Measurements from ENCODE around the gene CSNK2A1. TPM values are rescaled to one million over a fixed set of nuclear protein-coding genes. Genes with fewer than 3 reads are reported as not detected.
"Not testable (repeated sequence)": the region's sequence is repeated elsewhere in the genome, so short reads cannot be mapped to it uniquely, and the experiment has no call there.

CSNK2A1 gene
- 100 to 1,000 TPM; 115 to 162 (median 154) TPM for polyA plus RNA-seq (ENCODE audit: insufficient read length in 4 of 4)

DNA sequence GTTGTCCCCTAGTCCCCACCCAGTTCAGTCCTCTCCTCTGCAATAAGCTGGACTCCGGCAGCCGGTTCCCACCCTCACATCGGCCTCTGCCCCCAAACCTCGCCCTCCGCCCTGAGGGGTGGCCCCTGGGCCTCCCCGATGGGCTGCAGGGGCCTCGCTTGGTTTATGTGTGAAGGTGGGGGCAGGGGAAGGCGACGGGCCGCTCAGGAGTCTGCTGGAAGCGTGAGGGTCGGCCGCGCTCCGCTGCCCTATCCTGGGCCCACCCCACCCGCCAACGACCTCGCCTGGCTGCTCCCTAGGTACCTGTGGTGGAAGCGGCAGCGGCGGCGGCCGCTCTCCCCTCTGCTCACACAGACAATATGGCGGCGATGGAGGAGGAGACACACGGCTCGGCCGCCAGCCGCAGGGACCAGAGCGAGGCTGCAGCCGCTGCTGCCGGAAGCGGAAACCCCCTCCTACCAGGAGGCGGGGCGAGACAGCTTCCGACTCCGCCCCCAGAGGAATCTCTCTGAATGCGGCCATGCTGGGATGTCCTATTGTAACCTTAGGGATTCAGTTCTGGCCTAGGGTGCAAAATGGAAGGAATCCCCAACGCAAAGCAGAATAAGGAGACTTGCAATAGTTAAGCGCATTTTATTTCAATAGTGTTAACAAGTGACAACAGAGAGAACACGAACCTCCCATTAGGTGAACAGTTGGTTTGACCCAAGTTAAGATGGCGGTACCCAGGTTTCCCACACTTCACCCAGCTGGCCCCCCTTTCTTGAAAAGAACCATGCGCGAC is at the start of gene CSNK2A1:
Gene CSNK2A1 (minus strand): TSS at position 422 of the 784 bp plus-strand sequence. CDS start 35,239 bp downstream, outside the sequence.
- DNase-seq (ENCODE audit: low read depth in 4 of 4, low spot score in 3 of 4), result peak; percentile 93 to 98 (median 94)

GRCh38 chr20:592506-592905 is 48.9 kb upstream of the CSNK2A1 start:
- DNase-seq (ENCODE audit: low read depth in 4 of 4, low spot score in 3 of 4), result no peak

DNA sequence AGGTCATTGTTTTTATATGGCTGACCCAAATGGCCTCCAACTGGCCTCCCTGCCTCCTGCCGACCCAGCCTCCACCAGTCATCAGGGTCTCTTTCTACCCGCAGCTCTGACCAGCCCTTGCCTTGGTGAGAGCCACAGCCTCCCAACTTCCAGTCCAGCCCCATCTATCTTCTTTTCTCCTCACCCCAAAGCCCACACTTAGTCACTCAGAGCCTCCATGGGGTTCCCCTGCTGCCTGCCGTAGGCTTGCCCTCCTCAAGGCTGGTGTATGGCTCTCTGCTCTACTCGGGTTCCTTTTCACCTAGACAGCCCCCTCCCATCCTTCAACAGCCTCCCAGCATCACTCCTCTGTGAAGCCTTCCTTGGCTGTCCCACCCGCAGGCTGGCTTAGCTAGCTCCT is 48.4 kb upstream of the CSNK2A1 start:
- no peak for DNase-seq (ENCODE audit: low read depth in 4 of 4, low spot score in 3 of 4)

DNA sequence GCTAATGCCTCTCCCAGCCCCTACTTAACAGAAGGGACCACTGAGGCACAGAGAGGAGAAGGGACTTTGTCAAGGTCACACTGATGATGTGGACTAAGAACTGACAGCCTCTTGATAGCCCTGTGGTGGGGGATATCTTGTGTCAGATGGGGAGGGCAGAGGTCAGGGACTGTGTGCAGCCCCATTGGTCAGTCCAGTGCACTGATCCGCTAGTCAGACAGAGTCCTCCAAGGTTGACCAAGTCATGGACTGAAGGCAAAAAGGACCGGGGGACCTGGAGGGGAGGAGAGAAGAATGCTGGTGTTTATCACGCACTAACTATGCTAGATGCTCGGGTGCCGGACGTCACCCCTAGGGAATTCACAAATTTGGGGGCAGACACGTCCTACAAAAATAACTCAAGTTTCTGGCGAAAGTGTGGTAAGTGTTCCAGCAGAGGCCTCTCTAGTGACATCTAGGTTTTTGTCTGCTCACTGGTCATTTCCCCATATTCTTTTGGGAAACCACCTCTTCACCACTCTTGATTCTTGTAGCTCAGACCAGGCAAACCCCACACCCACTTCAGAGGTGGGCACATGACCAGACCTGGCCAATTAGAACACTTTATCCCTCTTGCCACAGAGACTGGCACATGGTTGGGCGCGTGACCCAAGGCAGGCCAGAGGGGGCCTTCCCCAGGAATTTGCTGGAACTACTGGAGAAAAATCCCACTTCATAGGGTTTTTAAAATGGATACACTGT is 45.5 kb upstream of the CSNK2A1 start:
- no peak for DNase-seq (ENCODE audit: low read depth in 4 of 4, low spot score in 3 of 4)

GRCh38 chr20:588476-588875 is 44.9 kb upstream of the CSNK2A1 start:
- DNase-seq (ENCODE audit: low read depth in 4 of 4, low spot score in 3 of 4), result no peak

- DNase-seq (ENCODE audit: low read depth in 4 of 4, low spot score in 3 of 4), result no peak
These were observed 41.3 kb upstream of the CSNK2A1 start for GRCh38 chr20:584971-585301.

GRCh38 chr20:584161-584970 is 40.8 kb upstream of the CSNK2A1 start:
- DNase-seq (ENCODE audit: low read depth in 4 of 4, low spot score in 3 of 4), result no peak

DNA sequence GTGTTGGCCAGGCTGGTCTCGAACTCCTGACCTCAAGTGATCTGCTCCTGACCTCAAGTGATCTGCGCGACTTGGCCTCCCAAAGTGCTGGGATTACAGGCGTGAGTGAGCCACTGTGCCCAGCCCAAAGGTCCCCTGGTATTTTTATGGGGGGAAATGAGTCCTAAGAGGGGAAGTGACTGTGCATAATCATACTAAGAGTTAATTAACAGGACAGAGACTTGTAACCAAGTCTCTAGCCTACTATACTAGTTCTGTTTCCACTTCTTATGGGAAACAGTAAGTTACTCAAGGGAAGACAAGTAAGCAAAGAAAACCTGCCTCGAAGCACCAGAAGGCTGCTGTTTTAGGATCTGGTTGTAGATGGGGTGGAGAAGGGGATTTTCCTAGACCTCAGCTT is 38.6 kb upstream of the CSNK2A1 start:
- DNase-seq (ENCODE audit: low read depth in 4 of 4, low spot score in 3 of 4), result no peak

DNA sequence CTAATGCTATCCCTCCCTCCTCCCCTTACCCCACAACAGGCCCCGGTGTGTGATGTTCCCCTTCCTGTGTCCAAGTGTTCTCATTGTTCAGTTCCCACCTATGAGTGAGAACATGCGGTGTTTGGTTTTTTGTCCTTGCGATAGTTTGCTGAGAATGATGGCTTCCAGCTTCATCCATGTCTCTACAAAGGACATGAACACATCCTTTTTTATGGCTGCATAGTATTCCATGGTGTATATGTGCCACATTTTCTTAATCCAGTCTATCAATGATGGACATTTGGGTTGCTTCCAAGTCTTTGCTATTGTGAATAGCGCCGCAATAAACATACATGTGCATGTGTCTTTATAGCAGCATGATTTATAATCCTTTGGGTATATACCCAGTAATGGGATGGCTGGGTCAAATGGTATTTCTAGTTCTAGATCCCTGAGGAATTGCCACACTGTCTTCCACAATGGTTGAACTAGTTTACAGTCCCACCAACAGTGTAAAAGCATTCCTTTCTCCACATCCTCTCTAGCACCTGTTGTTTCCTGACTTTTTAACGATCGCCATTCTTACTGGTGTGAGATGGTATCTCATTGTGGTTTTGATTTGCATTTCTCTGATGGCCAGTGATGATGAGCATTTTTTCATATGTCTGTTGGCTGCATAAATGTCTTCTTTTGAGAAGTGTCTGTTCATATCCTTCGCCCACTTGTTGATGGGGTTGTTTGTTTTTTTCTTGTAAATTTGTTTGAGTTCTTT is 35.5 kb upstream of the CSNK2A1 start:
- DNase-seq (ENCODE audit: low read depth in 4 of 4, low spot score in 3 of 4), result not testable (repeated sequence)

- DNase-seq (ENCODE audit: low read depth in 4 of 4, low spot score in 3 of 4), result no peak
These were observed 33.7 kb upstream of the CSNK2A1 start for GRCh38 chr20:577167-577791.

DNA sequence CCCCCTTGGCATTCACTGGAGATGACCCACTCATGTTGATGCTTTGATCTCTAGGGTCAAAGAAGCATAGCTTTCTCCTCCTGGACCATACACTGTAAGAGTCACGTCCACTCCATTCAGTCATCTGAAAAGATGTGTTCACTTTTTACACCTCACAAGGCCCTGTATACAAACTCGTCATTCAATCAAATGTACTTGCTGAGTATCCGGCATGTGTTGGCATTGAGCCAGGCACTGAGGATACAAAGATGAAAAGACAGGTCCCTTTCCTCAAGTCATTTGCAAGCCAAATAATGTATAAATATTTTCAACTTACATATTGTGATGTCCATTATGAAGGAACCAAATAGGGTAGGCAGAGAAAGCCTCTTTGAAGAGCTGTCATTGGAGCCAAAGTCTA is 32.6 kb upstream of the CSNK2A1 start:
- DNase-seq (ENCODE audit: low read depth in 4 of 4, low spot score in 3 of 4), result no peak

DNA sequence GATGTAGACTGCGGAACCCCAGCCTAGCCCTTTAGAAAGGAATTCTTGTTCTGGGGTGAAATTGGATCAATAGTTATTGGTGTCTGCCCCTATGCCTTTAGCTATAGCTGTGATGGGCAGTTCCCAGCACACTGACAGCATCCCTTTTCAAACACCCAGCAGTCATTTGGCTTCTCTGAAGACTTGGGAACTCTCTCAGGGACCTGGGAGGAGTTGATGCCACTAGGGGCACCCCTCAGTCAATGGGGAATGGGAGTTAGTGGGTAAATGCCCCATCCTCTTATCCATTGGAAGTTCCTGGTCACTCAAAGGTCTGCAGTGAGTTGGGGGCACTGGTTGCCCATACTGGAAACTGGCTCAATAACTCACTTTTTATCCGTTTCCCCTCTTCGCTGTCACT is 31.6 kb upstream of the CSNK2A1 start:
- no peak for DNase-seq (ENCODE audit: low read depth in 4 of 4, low spot score in 3 of 4)

DNA sequence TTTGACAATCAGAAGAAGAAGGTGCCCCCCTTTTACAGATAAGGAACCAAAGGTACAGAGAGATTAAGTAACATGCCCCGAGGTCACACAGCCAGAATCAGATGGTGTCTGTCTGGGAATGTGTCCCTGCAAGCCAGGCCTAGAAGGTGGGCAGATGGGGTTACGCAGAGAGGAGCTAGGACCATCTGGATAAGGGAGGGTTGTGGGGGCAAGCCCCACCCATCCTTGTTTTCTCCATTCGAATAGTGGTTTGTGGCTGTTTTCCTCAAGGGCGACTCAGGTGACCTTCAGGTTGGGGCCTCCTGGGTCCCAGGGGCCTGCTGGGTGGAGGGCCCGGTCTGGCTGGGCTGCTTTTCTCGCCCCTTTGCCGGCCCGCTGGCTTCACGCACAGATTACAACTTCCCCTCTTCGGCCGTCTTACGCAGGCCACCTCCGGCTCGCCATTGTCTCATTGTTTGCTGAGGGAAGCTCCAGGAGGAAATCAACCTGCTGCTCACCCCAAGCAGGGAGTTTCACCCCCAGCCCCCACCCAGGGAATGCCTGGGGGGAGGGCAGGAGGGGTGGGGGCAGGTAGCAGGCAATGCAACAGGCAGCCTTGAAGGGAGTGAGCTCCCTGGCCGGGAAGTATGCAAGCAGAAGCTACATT is 30.8 kb upstream of the CSNK2A1 start:
- no peak for DNase-seq (ENCODE audit: low read depth in 4 of 4, low spot score in 3 of 4)

DNA sequence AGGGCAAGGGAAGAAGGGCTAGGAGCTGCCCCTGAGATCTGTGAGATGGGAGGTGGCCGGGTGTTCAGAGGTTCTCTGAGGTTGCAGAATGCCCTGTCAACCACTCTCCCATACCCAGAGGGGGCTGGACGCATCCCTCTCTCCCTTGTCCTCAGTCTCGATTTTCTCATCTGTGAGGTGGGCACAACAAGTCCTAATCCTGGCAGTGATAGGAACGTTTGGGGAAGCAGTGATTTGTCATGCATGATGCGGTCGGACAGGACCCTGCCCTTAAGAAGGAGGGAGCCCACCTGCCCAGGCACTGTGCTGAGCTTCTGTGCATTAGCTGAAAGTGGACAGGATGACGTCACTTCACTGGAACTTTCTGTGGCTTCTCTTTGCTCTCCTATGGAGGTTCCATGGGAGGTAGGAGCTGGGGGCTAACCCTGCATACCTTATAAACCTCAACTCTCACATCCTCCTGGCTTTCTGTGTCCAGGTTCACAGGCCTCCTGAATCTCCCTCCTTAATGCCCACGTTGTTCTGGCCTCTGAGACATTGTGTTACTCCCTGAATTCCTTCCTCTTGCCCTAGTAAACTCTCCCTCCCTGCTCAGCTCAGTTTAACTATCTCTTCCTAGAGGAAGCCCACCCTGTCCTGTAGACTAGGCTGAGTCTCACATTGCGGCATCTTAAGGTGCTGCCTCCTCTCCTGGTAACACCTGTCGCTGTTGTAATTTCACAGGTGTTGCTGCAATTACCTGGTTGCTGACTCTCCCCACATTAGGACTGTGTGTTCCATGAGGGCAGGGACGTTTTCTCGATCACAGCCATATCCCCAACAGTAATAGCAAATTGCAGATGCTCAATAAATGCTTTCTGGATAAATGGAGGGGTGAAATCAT is 30.1 kb upstream of the CSNK2A1 start:
- no peak for DNase-seq (ENCODE audit: low read depth in 4 of 4, low spot score in 3 of 4)

DNA sequence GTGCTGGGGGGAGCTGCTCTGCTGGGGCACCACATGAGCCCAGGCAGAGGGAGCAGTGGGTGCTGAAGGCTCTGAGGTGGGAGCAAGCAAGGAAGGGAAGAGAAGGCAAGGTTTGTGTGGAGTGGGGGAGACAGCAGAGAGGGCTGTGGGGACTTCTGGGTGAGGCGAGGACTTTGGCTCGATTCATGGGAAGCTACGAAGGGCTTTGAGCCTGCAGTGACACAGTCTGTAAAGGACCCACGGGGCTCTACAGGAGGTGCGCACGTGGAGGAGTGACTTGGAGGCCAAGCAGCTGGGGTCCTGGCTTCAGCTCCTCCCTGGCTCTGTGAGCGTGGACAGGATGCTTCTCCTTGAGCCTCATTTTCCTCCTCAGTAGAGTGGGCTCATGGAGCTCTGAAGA is 29.1 kb upstream of the CSNK2A1 start:
- no peak for DNase-seq (ENCODE audit: low read depth in 4 of 4, low spot score in 3 of 4)

GRCh38 chr20:571754-572441 is 28.3 kb upstream of the CSNK2A1 start:
- peak; percentile 21 to 63 (median 48) for DNase-seq (ENCODE audit: low read depth in 4 of 4, low spot score in 3 of 4)

DNA sequence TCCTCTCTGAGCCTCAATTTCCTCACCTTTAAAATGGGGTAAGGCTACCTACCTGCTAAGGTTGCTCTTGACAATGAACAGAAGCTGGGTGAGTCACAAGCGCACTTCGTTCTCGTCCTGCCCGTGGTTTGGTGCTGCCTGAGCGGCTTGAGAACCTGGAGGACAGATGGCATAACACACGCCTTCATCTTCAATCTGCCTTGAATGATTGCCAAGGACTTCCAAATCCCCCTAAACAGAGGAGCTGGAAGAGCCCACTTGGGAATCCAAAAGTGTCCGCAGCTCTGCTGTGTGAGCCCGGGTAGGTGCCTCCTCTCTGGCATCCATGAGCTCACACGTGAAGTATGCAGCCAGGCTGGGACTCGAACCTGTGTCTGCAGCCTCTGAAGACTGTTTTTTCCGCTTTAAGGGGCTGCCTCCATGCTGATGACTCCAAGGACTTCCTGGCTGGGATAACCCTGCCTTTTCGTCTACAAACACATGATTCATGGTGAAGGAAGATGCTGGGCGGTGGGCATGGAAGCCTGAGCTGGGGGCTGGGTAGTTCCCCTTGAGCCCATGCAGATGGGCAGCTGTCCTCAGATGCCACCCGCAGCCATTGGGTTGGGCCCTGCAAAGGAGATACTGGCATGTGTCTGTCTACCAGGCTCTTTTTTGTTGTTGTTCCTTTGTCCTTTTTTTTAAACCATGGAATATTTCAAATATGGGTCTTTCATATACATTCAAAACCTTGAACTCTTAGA is 25.3 kb upstream of the CSNK2A1 start:
- DNase-seq (ENCODE audit: low read depth in 4 of 4, low spot score in 3 of 4), result no peak
